ENCODE results near the gene FKBP8. TPM values are rescaled to one million over a fixed set of nuclear protein-coding genes. Genes with fewer than 3 reads are reported as not detected.

FKBP8 gene
- total RNA-seq, 1 donor from 2014 or later, result 149 TPM

DNA sequence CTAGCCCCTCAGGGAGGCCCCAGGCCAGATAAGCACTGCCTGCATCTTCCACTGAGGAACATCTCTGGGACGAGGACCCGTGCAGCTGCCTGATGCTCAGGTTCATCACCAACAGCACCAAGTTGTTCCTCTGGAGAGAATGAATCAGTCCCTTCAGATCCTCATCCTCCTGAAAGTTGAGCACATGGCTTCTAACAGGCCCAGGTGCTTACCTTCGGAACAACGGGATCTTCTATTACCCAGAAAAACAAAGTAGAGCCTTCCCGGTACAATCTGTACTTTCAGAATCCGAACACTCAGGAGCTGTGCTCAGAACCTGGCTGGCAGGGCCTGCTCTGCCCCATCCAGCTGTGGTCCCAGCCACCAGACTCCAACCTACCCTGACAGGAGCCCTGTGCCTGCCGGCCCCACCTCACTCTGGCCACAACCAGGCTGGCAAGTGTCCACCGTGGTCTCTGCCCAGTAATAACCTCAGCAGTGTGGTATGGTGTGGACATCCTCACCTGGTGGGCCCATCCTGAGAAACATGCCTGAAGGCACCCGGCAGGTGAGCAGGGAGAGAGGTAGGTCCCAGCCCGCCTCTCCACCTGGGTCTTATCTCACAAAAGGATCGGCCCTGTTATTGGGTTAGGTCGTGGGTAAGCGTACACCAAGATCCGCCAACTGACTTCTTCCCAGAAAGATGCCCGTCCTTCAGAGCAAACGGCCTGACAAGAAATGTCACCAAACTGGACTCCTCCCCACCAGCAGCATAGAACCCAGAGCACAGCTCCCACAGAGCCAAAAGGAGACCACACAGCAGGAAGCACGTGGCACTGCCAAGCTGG lies 55.6 kb downstream of the FKBP8 start:
- DNase-seq (ENCODE audit: low spot score), result no peak

DNA sequence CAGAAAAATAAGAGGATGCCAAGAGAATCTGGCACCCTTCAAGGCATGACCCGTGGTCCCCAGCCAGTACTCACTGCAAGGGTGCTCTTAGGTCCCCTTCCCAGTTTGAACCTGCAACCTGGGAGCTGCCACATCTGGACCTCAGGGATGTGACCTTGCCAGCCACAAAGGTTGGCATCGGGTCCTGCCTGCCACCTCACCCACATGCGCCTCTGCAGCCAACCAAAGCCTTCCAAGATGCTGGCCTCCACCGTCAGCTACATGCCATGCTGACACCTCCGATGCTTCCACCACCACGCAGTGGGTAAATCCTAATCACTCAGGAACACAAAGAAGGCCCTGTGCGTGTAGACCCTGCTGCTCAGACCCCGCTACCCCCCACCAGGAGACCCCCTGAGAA lies 56.6 kb downstream of the FKBP8 start:
- DNase-seq (ENCODE audit: low spot score), result no peak

DNA sequence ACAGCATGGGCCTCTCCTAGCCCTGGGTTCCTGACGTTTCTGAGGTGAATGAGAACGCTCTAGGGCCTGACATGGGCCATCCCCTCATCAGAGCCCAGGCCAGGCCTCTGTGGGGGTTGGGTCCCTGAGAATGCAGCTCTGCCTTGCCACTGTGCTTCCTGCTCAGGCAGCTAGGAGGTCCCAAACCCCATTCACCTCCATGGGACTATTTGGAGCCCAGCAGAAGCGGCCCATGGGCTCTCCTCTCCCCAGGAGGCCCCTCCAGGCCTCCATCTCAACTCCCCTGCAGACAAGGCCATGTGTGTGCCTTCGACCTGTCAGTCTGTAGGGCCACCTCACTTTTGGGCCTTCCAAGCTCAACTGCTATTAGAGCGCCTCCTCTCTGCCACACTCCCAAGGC lies 58.4 kb downstream of the FKBP8 start:
- DNase-seq (ENCODE audit: low spot score), result no peak

DNA sequence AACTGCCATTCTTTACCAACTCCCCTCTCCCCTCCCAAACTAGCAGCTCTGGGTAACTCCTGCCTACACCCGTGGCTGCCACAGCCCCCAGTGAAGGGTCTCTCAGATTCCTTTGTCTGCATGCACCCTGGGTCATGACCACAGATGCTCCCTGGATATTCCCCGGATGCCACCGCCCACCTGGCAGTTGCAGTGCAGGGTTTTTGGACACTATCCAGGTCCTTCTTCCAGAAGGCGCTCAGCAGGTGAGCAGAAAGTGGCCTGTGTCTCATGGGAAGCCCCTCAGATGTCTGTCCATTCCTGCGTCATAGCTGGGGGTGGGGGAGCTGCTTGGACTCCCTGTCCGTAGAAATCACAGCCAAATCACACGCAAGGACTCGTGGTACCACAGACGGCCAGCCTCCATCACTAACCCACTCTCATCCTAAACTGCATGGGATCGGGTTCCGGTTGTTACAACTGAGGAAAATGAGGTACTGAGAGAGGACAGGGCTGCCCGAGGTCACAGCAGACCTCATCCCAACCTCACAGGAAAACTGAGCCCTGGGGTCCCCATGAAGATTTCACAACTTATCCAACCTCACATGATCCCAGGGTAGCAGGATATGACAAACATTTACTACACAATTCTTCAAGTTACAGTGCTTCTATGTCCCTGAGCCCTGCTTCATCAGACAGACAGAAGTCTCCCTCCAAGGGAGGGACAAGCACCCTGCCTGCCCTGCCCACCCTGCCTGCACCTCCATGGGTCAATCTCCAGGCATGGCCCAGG lies 60.1 kb downstream of the FKBP8 start:
- DNase-seq (ENCODE audit: low spot score), result no peak

Other genes starting within 250 kb of the FKBP8 start
- 37.6 TPM for gene LSM4, start 220.5 kb downstream of the FKBP8 start, total RNA-seq (ENCODE audit: insufficient read depth, low replicate concordance)
- gene PGPEP1, start 203.0 kb downstream of the FKBP8 start, total RNA-seq (ENCODE audit: insufficient read depth, low replicate concordance), result 11.8 TPM
- gene GDF15, start 157.4 kb downstream of the FKBP8 start, total RNA-seq (ENCODE audit: insufficient read depth, low replicate concordance), result not detected
- 2.9 TPM for gene LRRC25, start 146.0 kb downstream of the FKBP8 start, total RNA-seq (ENCODE audit: insufficient read depth, low replicate concordance)
- gene SSBP4, start 124.2 kb downstream of the FKBP8 start, total RNA-seq (ENCODE audit: insufficient read depth, low replicate concordance), result 24.8 TPM
- gene ISYNA1, start 105.4 kb downstream of the FKBP8 start, total RNA-seq (ENCODE audit: insufficient read depth, low replicate concordance), result 20.5 TPM
- gene ELL, start 21.5 kb downstream of the FKBP8 start, total RNA-seq (ENCODE audit: insufficient read depth, low replicate concordance), result 22.6 TPM
- gene KXD1, start 14.3 kb upstream of the FKBP8 start, total RNA-seq (ENCODE audit: insufficient read depth, low replicate concordance), result 62.4 TPM
- gene UBA52, start 28.3 kb upstream of the FKBP8 start, total RNA-seq (ENCODE audit: insufficient read depth, low replicate concordance), result 513 TPM
- 20.7 TPM for gene REX1BD, start 45.2 kb upstream of the FKBP8 start, total RNA-seq (ENCODE audit: insufficient read depth, low replicate concordance)
- 10.1 TPM for gene CRLF1, start 63.2 kb upstream of the FKBP8 start, total RNA-seq (ENCODE audit: insufficient read depth, low replicate concordance)
- 6.3 TPM for gene TMEM59L, start 69.3 kb upstream of the FKBP8 start, total RNA-seq (ENCODE audit: insufficient read depth, low replicate concordance)
- gene KLHL26, start 93.5 kb upstream of the FKBP8 start, total RNA-seq (ENCODE audit: insufficient read depth, low replicate concordance), result 4.6 TPM
- gene CRTC1, start 140.1 kb upstream of the FKBP8 start, total RNA-seq (ENCODE audit: insufficient read depth, low replicate concordance), result 1.4 TPM
- 162 TPM for gene COMP, start 247.7 kb upstream of the FKBP8 start, total RNA-seq (ENCODE audit: insufficient read depth, low replicate concordance)

Measured in umbilical cord (tissue), 2 donors.